Measurements from ENCODE around the gene LAMP5. TPM values are rescaled to one million over a fixed set of nuclear protein-coding genes. Genes with fewer than 3 reads are reported as not detected.

LAMP5 gene
- polyA plus RNA-seq, 1 donor (not counting 4 experiments of a cell fraction or from before 2014, with no cell fraction given): not detected

DNA sequence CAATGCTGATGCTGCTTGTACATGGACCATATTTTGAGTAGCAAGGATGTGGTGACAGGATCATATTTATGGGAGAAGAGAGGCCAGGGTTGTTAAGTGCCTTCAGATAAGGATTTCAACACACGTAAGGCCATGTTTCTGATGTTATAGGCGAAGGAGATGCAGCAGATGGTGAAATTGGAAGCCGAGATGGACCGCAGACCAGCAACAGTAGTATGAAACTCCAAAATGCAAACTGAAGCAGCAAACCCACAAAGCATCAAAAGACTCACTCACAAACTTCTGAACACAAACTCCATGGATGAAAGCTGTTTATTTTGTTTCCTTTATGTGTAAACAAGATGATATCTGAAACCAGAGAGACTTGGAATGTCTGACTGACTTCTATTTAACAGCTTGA, 35.6 kb upstream of the LAMP5 start:
- Histone ChIP-seq H3K4me1 (ENCODE audit: control insufficient read depth, extremely low read depth, insufficient read depth, low read length) (no peaks in the 10 kb centered on the region), H3K4me2 (ENCODE audit: control insufficient read depth, extremely low read depth, insufficient read depth, low read depth, low read length) (no peak overlapping the region), H3K27me3 (ENCODE audit: control insufficient read depth, extremely low read depth, insufficient read depth, low read length) (no peaks in the 10 kb centered on the region), H3K27ac (ENCODE audit: control insufficient read depth, insufficient read depth, low read length) (no peak overlapping the region), H3K36me3 (ENCODE audit: control insufficient read depth in 2 of 2, extremely low read depth in 1 of 2, insufficient read depth in 2 of 2, low read length in 2 of 2) (no peaks in the 10 kb centered on the region), H4K20me1 (ENCODE audit: control insufficient read depth, extremely low read depth, insufficient read depth, low read length) (no peaks in the 10 kb centered on the region), H3K79me2 (ENCODE audit: control insufficient read depth, insufficient read depth, low read length) (no peaks in the 10 kb centered on the region), H3K9me1 (ENCODE audit: control insufficient read depth, extremely low read depth, insufficient read depth, low read length) (no peaks in the 10 kb centered on the region), H3K4me3 (ENCODE audit: control insufficient read depth in 2 of 3, extremely low read depth in 1 of 3, insufficient read depth in 2 of 3, low read depth in 1 of 3, low read length in 3 of 3) (no peak overlapping the region), H3K9me3 (ENCODE audit: control insufficient read depth, low read depth, low read length) (no peaks in the 10 kb centered on the region), H3K9ac (ENCODE audit: control insufficient read depth, extremely low read depth, insufficient read depth, low read length) (no peak overlapping the region), H2AFZ (ENCODE audit: control insufficient read depth, low read length) (no peak overlapping the region)
- dilution Hi-C loops (cut with MboI; ENCODE audit: extremely low pct_ligation_motif_present, low sequenced_read_pairs): no loop called here
- FAIRE-seq: no peak
- TF ChIP-seq, protein P1, sequence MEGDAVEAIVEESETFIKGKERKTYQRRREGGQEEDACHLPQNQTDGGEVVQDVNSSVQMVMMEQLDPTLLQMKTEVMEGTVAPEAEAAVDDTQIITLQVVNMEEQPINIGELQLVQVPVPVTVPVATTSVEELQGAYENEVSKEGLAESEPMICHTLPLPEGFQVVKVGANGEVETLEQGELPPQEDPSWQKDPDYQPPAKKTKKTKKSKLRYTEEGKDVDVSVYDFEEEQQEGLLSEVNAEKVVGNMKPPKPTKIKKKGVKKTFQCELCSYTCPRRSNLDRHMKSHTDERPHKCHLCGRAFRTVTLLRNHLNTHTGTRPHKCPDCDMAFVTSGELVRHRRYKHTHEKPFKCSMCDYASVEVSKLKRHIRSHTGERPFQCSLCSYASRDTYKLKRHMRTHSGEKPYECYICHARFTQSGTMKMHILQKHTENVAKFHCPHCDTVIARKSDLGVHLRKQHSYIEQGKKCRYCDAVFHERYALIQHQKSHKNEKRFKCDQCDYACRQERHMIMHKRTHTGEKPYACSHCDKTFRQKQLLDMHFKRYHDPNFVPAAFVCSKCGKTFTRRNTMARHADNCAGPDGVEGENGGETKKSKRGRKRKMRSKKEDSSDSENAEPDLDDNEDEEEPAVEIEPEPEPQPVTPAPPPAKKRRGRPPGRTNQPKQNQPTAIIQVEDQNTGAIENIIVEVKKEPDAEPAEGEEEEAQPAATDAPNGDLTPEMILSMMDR (optimal IDR thresholded peaks at IDR 0.05 in 1 of 3, IDR thresholded peaks at IDR 0.05 in 1 of 3, conservative IDR thresholded peaks at IDR 0.05 in 1 of 3; ENCODE audit: extremely low read depth in 1 of 3, insufficient read depth in 2 of 3, low read length in 3 of 3): no peak
- TF ChIP-seq EZH2 (IDR thresholded peaks at IDR 0.05; ENCODE audit: low read length): no peak
- no peak for DNase-seq (ENCODE audit: low read depth, low spot score)

GRCh38 chr20:9480066-9480465, 34.3 kb upstream of the LAMP5 start:
- dilution Hi-C loops (cut with MboI; ENCODE audit: extremely low pct_ligation_motif_present, low sequenced_read_pairs): no loop called here
- Histone ChIP-seq H3K27ac (ENCODE audit: control insufficient read depth, insufficient read depth, low read length) (no peak overlapping the region), H3K36me3 (ENCODE audit: control insufficient read depth in 2 of 2, extremely low read depth in 1 of 2, insufficient read depth in 2 of 2, low read length in 2 of 2) (no peaks in the 10 kb centered on the region), H3K4me2 (ENCODE audit: control insufficient read depth, extremely low read depth, insufficient read depth, low read depth, low read length) (no peak overlapping the region), H3K79me2 (ENCODE audit: control insufficient read depth, insufficient read depth, low read length) (no peaks in the 10 kb centered on the region), H3K27me3 (ENCODE audit: control insufficient read depth, extremely low read depth, insufficient read depth, low read length) (no peaks in the 10 kb centered on the region), H3K4me3 (ENCODE audit: control insufficient read depth in 2 of 3, extremely low read depth in 1 of 3, insufficient read depth in 2 of 3, low read depth in 1 of 3, low read length in 3 of 3) (no peak overlapping the region), H3K9me1 (ENCODE audit: control insufficient read depth, extremely low read depth, insufficient read depth, low read length) (no peaks in the 10 kb centered on the region), H3K9me3 (ENCODE audit: control insufficient read depth, low read depth, low read length) (no peaks in the 10 kb centered on the region), H3K9ac (ENCODE audit: control insufficient read depth, extremely low read depth, insufficient read depth, low read length) (no peak overlapping the region), H2AFZ (ENCODE audit: control insufficient read depth, low read length) (no peak overlapping the region), H3K4me1 (ENCODE audit: control insufficient read depth, extremely low read depth, insufficient read depth, low read length) (no peaks in the 10 kb centered on the region), H4K20me1 (ENCODE audit: control insufficient read depth, extremely low read depth, insufficient read depth, low read length) (no peaks in the 10 kb centered on the region)
- FAIRE-seq: no peak
- TF ChIP-seq, protein P1 (optimal IDR thresholded peaks at IDR 0.05 in 1 of 3, IDR thresholded peaks at IDR 0.05 in 1 of 3, conservative IDR thresholded peaks at IDR 0.05 in 1 of 3; ENCODE audit: extremely low read depth in 1 of 3, insufficient read depth in 2 of 3, low read length in 3 of 3): no peak
- TF ChIP-seq EZH2 (IDR thresholded peaks at IDR 0.05; ENCODE audit: low read length): no peak
- no peak for DNase-seq (ENCODE audit: low read depth, low spot score)
